CD14-positive monocyte (primary cell): ENCODE measurements around the gene IKBKE. TPM values are rescaled to one million over a fixed set of nuclear protein-coding genes. Genes with fewer than 3 reads are reported as not detected.
A peak's percentile ranks its signal among the peaks of the same experiment; 100 is the strongest.

Experiments
- DNase-seq, 3 donors: peaks; one replicate each; pipeline ENCODE4 v3.0.0-alpha.2; 2011 to 2022
- H2AFZ ChIP-seq: 2 replicates; pipeline ENCODE4 v1.6.0; 2012; ENCODE audit warnings: mild to moderate bottlenecking, low read depth, low read length, inconsistent platforms; ENCODE audit not compliant: insufficient read depth, poor library complexity, severe bottlenecking
- H3K27ac ChIP-seq, 2 donors: 1 replicate in 1 of 2; 2 replicates in 1 of 2; pipeline ENCODE4 v1.5.1; 2012 to 2013; ENCODE audit warnings: low read length in 2 of 2, control low read depth in 1 of 2, inconsistent platforms in 1 of 2, low read depth in 1 of 2, mild to moderate bottlenecking in 1 of 2
- H3K27me3 ChIP-seq, 2 donors: one replicate each; pipeline versions ENCODE4 v1.6.0 to v1.6.1; 2011 to 2013; ENCODE audit warnings: low read length in 2 of 2; ENCODE audit not compliant: control insufficient read depth in 2 of 2, insufficient read depth in 2 of 2
- H3K36me3 ChIP-seq, 2 donors: replicated peaks in 1 of 2; 1 replicate in 1 of 2; 2 replicates in 1 of 2; pipeline versions ENCODE4 v1.5.1 to v1.6.1; 2012 to 2013; ENCODE audit warnings: low read length in 2 of 2, control low read depth in 1 of 2, inconsistent platforms in 1 of 2, mild to moderate bottlenecking in 1 of 2; ENCODE audit not compliant: insufficient read depth in 2 of 2, control insufficient read depth in 1 of 2
- H3K4me1 ChIP-seq, 2 donors: 1 replicate in 1 of 2; 2 replicates in 1 of 2; pipeline versions ENCODE4 v1.5.1 to v1.6.1; 2012 to 2013; ENCODE audit warnings: low read length in 2 of 2, control low read depth in 1 of 2, inconsistent platforms in 1 of 2, mild to moderate bottlenecking in 1 of 2, moderate library complexity in 1 of 2; ENCODE audit not compliant: insufficient read depth in 2 of 2, control insufficient read depth in 1 of 2
- H3K4me2 ChIP-seq: replicated peaks from 2 replicates; pipeline ENCODE3; 2012; ENCODE audit warnings: low read length, moderate library complexity, mild to moderate bottlenecking; ENCODE audit not compliant: poor library complexity, severe bottlenecking; ENCODE audit errors: extremely low read depth
- H3K4me3 ChIP-seq, 3 experiments: fragments of 200-600 bp in 1 of 3; sonication (generic) in 1 of 3; replicated peaks in 1 of 3; 1 replicate in 2 of 3; 2 replicates in 1 of 3; pipeline ENCODE4 v1.5.1; 2011 to 2013; ENCODE audit warnings: low read length in 3 of 3, mild to moderate bottlenecking in 3 of 3, control low read depth in 2 of 3, low read depth in 2 of 3, inconsistent platforms in 1 of 3, moderate library complexity in 1 of 3
- H3K79me2 ChIP-seq: 2 replicates; pipeline ENCODE4 v1.6.0; 2012; ENCODE audit warnings: mild to moderate bottlenecking, control low read depth, inconsistent platforms, low read length, moderate library complexity; ENCODE audit not compliant: insufficient read depth
- H3K9ac ChIP-seq: 2 replicates; pipeline ENCODE4 v1.6.0; 2017; ENCODE audit warnings: low read length, mild to moderate bottlenecking; ENCODE audit not compliant: insufficient read depth, poor library complexity, severe bottlenecking
- H3K9me3 ChIP-seq, 2 donors: replicated peaks in 1 of 2; 1 replicate in 1 of 2; 2 replicates in 1 of 2; pipeline versions ENCODE4 v1.5.1 to v1.6.1; 2012 to 2013; ENCODE audit warnings: low read length in 2 of 2, control low read depth in 1 of 2; ENCODE audit not compliant: control insufficient read depth in 1 of 2, insufficient read depth in 1 of 2
- H4K20me1 ChIP-seq: 2 replicates; pipeline ENCODE4 v1.6.0; 2012; ENCODE audit warnings: mild to moderate bottlenecking, low read length, control low read depth, moderate library complexity; ENCODE audit not compliant: insufficient read depth
- H3K27ac Mint-ChIP-seq, 7 donors: one replicate each; pipeline ENCODE4 v1.8.0; 2020; ENCODE audit warnings: mild to moderate bottlenecking in 7 of 7, mixed read lengths in 7 of 7, moderate library complexity in 6 of 7, inconsistent platforms in 2 of 7
- H3K27me3 Mint-ChIP-seq, 3 donors: one replicate each; pipeline ENCODE4 v1.8.0; 2021 to 2022; ENCODE audit warnings: low read depth in 3 of 3, mild to moderate bottlenecking in 3 of 3, mixed read lengths in 3 of 3, moderate library complexity in 3 of 3, inconsistent platforms in 1 of 3
- H3K36me3 Mint-ChIP-seq, 2 donors: one replicate each; pipeline ENCODE4 v1.8.0; 2020; ENCODE audit warnings: mixed read lengths in 2 of 2, inconsistent platforms in 1 of 2, mild to moderate bottlenecking in 1 of 2
- H3K4me1 Mint-ChIP-seq: one replicate; pipeline ENCODE4 v1.8.0; 2020; ENCODE audit warnings: mild to moderate bottlenecking, mixed read lengths
- H3K4me3 Mint-ChIP-seq, 2 donors: one replicate each; pipeline ENCODE4 v1.8.0; 2020; ENCODE audit warnings: mild to moderate bottlenecking in 2 of 2, mixed read lengths in 2 of 2, moderate library complexity in 1 of 2
- H3K9me3 Mint-ChIP-seq, 7 donors: one replicate each; pipeline ENCODE4 v1.8.0; 2020 to 2022; ENCODE audit warnings: mixed read lengths in 7 of 7, mild to moderate bottlenecking in 6 of 7, moderate library complexity in 6 of 7, inconsistent platforms in 2 of 7
- CTCF ChIP-seq: fragments of 200-600 bp; IDR thresholded peaks from one replicate; pipeline ENCODE4 v1.8.0; 2022; ENCODE audit warnings: antibody characterized with exemption, mild to moderate bottlenecking
- WGBS: methylation state at CpG from one replicate; pipeline ENCODE4 v1.1.5; 2013; ENCODE audit warnings: missing lambda C conversion rate; ENCODE audit not compliant: insufficient coverage; 5-methylcytosine and 5-hydroxymethylcytosine counted together
- intact Hi-C, 2 donors: fragments of 100-400 bp; cut with micrococcal nuclease; formaldehyde crosslinking; loops; one replicate each; pipeline versions ENCODE4 v1.15.0 to v1.15.1; 2023
- polyA minus RNA-seq: library from RNA; depleted of rRNA, polyadenylated mRNA; stranded (reverse); fragments of >200 nt; gene quantifications from 2 replicates; pipeline ENCODE4 v1.2.3, GENCODE V29; 2012
- polyA plus RNA-seq, 3 donors: library from polyadenylated mRNA; depleted of rRNA in 1 of 3; unstranded in 2 of 3; stranded (reverse) in 1 of 3; fragments of 300-500 nt in 2 of 3; fragments of >200 nt in 1 of 3; fragmentation: Illumina TruSeq in 2 of 3; gene quantifications; 1 replicate in 2 of 3; 2 replicates in 1 of 3; pipeline ENCODE4 v1.2.3, GENCODE V29; 2012 to 2021
- total RNA-seq, 12 experiments: library from RNA in 1 of 12; stranded (reverse) in 1 of 12; fragments of 120-200 nt in 1 of 12; gene quantifications; one replicate each; pipeline ENCODE4 v1.2.4 and lab custom pipeline; 2013 to 2026; ENCODE audit warnings: mixed read lengths in 6 of 12, inconsistent platforms in 1 of 12

The IKBKE gene
- 27.7 TPM for total RNA-seq (2013)
- polyA plus RNA-seq (10 to 100 TPM; 35.6 to 40.7 (median 37.6) TPM), polyA minus RNA-seq (33.4 and 42.7 TPM in 2 replicates), total RNA-seq (lab: John Stamatoyannopoulos, UW) (19.5 to 47.7 (median 30.8) reads per million in 11 experiments)

- Histone ChIP-seq H3K27ac (peak within 1 kb of the TSS; percentile 83 to 94), H3K9me3 (no peaks in the 10 kb centered on the region), H4K20me1 (peaks cover 7% of the 10 kb centered on the region), H3K4me1 (peaks cover 79 to 84% of the 10 kb centered on the region in 2 donors), H3K27me3 (no peaks in the 10 kb centered on the region), H3K36me3 (peaks cover 13 to 14% of the 10 kb centered on the region in 2 donors), H3K4me2 (peak within 1 kb of the TSS; percentile 96), H3K4me3 (peak within 1 kb of the TSS; percentile 60 to 89 (median 88)), H3K79me2 (peaks cover 33% of the 10 kb centered on the region), H2AFZ (peak within 1 kb of the TSS; percentile 62), H3K9ac (peak within 1 kb of the TSS; percentile 82)
- peaks cover 0 to 5% (median 0%) of the 10 kb centered on the region in 3 donors for H3K27me3 Mint-ChIP-seq
- peaks cover 80% of the 10 kb centered on the region for H3K4me1 Mint-ChIP-seq
- peak; percentile 80 to 88 (median 84) for DNase-seq
- H3K27ac Mint-ChIP-seq: peak within 1 kb of the TSS; percentile 99 to 100 (median 100)
- H3K36me3 Mint-ChIP-seq: peaks cover 20 to 28% of the 10 kb centered on the region in 2 donors
- peaks cover 0 to 3% (median 0%) of the 10 kb centered on the region in 7 donors for H3K9me3 Mint-ChIP-seq
- intact Hi-C loops: loop anchor here in 1 of 2 donors (2.0 to 5.0 kb wide), 2 partner anchors 35 to 107 kb away; no protein-coding TSS in a partner anchor
- WGBS: 29% methylated on average over 10 of the region's 10 CpGs
- peak within 1 kb of the TSS; percentile 83 to 92 for H3K4me3 Mint-ChIP-seq
- TF ChIP-seq CTCF: peak; percentile 22
These were observed at the start of gene IKBKE for GRCh38 chr1:206469933-206470691. Gene IKBKE (plus strand): TSS chr1:206470476. CDS start chr1:206473228, 2,752 bp downstream.

GRCh38 chr1:206421616-206422340 is 48.5 kb upstream of the IKBKE start:
- Histone ChIP-seq H3K4me1 (no peaks in the 10 kb centered on the region), H3K9me3 (no peaks in the 10 kb centered on the region), H3K4me2 (no peak overlapping the region), H4K20me1 (no peaks in the 10 kb centered on the region), H2AFZ (no peak overlapping the region), H3K4me3 (no peak overlapping the region), H3K79me2 (no peaks in the 10 kb centered on the region), H3K27ac (no peak overlapping the region), H3K27me3 (no peaks in the 10 kb centered on the region), H3K9ac (no peak overlapping the region), H3K36me3 (peaks cover 88 to 100% of the 10 kb centered on the region in 2 donors)
- DNase-seq: no peak
- Mint-ChIP-seq H3K27me3 (no peaks in the 10 kb centered on the region), H3K9me3 (no peaks in the 10 kb centered on the region), H3K4me3 (no peak overlapping the region), H3K36me3 (peaks cover 86 to 95% of the 10 kb centered on the region in 2 donors), H3K4me1 (peaks cover 6% of the 10 kb centered on the region), H3K27ac (no peak overlapping the region)
- no peak for TF ChIP-seq CTCF
- whole genome bisulfite sequencing: 88% methylated on average over 3 of the region's 11 CpGs
- intact Hi-C loops: no loop called here
